ENCODE data around the gene IGSF3. TPM values are rescaled to one million over a fixed set of nuclear protein-coding genes. Genes with fewer than 3 reads are reported as not detected.
"Not testable (repeated sequence)": the region's sequence is repeated elsewhere in the genome, so short reads cannot be mapped to it uniquely, and the experiment has no call there.

Gene IGSF3
- total RNA-seq, 1 donor from 2014 or later = 84.4 TPM

DNA sequence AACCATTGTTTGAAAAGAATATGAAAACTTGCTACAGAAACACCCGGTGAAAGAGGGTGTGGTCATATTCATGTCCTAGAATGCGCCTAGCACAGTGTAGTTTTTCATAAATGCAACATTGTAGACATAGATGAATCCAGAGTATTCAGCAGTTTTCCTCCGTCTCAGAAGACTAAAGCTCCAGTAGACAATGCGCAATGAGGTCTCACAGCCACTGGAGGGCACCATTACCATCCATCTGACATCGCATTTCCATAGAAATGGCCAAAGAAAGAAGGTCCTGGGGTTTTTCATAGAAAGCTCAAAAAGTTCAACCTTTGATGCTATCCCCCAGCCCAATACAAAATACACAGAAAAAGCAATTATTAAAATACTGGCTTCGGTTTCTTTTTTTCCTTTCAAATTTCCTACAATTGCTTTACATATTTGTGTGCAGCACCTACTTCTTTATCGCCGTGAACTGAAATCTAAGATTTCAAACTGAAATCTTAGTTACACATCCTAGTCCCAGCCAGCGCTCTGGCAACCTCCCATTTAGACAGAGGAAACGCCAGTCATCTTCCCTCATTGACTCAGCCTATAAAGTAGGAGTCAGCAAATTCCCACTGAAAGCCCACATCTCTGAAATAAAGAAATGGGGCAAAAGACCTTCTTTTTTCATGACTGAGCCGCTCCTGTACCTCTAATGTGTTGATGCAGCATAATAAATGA lies 92.8 kb downstream of the IGSF3 start:
- DNase-seq (ENCODE audit: low read depth) = peak; percentile 56

DNA sequence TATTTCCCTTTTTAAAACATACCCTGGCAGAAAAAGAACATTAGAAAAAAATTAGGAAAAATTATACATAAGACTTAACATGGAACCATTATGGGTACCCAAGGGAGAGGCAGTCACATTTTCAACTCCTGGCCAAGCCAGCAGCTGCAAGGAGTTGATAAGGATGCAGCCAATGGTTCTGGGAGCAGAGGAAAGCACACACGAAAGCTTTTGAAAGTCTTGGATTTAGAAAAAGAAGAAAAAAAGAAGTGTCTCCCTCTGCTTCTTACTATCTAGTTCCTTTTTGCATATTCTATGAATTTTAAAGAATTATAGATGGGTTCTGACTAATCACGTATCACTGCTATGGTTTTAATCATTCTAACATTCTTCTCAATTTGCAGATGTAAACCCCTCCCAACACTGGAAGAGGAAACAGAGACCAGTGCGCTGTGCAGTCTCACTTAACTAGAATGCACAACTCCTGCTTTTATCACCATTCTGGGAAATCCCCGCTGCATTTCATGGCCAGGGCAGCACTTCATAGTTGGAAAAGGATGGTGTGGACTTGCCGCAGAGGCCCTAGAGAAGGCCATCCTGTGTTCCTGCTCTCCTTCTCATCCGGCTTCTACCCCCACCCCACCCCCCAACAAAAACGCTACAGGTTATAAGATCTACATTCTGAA lies 94.0 kb downstream of the IGSF3 start:
- DNase-seq (ENCODE audit: low read depth) = no peak

DNA sequence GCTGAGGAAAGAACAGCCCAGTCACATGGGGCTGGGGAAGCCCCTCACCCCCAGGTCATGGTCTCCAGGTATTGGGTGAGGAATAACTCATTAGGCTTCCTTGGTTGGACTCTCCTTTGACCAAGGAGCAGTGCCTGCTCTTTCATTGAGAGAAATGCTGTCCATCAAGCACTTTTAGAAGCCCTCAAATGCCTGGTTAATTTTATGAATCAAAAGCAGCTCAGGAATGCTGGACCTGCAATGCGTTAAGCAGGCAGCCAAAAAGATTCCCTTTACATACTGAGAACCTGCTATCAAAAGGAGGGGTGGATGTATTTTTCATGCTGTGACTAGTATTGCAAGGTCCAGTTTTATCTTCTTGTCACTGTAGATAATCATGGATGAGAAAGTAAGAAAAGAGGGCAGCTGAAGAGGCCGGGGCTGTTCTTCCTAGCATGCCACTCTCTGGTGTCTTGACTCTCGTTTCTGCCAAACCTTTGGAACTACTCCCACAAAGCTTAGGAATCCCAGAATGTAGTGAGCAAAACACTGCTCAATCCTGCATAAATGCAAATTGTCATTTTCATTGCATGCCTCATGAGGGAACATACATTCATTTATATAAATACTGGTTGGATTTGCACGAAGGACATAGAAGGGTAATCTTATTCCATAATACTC lies 94.6 kb downstream of the IGSF3 start:
- no peak for DNase-seq (ENCODE audit: low read depth)

DNA sequence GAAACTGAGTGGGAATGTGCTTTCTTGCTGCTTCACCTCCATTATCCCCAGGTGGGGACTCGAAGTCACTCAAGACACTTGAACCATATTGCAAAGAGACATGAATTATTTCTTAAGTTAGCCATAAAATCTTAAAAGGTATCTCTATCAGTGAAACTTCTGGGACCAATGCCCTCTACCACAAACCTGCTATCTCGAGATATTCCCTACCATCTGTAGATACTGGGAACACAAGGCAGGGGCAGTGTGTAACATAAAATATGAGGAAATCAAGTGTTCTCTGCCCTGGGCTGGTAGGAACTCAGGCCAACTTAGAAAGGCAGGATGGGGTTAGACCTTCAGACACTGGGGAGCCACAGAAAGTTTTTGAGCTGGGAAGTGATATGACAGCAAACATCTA lies 95.4 kb downstream of the IGSF3 start:
- DNase-seq (ENCODE audit: low read depth) = no peak

DNA sequence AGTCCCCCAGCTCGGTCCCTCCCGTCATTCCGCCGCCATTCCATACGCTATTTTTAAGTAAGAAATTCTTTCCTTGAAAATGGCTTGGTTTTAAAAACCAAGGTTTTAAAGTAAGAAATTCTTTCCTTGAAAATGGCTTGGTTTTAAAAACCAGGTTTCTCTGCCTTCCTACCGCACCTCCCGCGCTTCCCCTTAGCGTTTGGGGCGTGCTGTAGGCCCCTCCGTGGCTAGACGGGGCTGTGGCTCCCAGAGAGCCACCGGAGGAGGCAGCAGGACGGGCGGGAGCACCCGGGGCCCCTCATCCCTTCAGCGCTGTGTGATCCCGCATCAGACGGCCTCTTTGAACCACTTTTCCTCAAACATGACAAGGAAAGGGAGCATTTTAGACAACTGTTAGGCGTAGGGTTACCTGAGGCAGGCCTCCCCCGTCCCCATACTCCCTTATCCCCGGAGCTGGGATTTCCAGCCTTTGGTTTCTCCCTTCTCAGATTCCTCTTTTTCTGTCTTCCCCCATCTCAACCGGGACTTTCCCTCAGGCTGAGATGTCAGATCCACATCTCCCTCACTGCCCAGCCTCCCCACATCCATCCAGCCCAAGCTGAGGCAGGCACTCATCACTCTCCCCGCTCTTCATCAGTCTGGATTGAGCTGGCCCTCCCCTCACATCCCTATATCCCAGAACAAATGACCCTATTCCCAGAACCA lies 96.2 kb downstream of the IGSF3 start:
- DNase-seq (ENCODE audit: low read depth) = no peak

DNA sequence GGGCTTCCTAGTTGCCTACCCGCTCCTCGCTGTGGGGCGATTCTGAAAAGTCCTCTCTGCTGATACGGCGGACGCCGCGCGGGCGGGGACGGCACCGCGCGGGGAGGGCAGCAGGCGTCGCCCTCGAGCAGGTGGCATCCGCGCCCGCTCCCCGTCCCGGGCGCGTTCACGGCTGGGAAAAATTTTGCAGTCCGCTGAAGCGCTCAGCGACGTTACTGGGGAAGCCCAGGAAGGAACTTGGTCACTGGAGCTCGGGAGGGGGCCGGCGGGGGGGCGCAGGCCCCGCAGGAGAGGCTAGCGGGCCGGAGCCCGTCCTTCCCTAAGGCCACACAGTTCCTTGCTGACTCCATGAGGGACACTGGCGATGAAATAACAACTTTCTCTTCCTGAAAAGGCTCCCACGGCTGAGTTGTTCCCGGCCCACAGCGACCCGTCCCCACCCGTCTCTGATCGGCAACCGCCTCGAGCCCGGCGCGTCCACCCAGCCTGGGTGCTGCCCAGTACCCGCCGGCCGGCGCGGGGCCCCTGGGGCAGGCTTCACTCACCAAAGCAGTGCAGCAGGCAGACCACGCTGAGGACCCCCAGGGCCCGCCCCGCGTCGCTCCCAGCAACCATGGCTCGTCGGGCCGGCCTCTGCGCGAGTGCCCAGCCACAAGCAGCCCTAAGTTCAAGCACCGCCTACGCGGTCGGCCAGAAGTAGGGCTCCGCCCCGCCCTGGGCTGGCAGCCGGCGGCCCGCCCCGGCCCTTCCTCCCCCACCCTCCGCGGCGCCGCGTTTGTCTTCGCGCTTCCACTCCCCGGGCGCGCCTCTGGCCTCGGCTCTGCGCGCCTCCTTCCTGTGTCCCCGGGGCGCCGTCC lies 96.9 kb downstream of the IGSF3 start, which contains the start of gene CD58:
TSS of gene CD58 (minus strand) at position 669 of the 857 bp plus-strand sequence. CDS start at position 615, 54 bp downstream.
- peak; percentile 67 for DNase-seq (ENCODE audit: low read depth)

DNA sequence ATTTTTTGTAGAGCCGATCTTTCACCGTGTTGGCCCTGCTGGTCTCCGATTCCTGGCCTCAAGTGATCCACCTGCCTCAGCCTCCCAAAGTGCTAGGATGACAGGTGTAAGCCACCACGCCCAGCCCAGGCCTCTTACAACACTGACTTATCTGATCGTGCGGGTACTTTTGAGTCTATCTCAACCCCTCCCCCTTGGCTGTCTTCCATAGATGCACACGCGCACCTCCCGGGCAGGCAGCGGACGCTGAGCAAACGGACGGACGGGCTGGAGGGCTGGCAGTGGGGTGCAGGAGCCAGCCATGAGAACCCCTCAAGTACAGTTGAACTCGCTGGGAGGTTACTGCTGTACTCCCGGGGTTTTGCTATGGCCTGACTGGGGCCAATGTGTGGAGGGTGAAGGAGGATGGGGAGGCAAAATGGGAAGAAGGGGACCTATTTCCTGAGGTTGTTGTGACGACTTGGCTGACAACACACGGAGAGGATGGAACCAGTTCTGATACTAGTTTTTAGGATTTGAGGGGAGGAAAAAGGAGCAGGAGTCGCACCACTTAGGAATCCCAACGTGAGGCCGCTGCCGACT lies 97.7 kb downstream of the IGSF3 start:
- DNase-seq (ENCODE audit: low read depth) = peak; percentile 25

DNA sequence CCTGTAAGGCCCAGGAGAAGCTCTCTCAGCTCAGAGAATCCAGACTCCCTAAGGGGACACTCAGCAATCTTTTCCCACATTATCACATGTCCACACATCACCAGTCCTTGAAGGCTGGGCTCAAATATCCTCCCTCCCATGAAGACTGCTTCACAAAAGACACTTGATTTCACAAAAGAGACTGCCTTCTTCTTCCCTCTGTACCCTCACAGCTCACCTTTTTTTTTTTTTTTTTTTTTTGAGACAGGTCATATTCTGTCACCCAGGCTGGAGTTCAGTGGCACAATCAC lies 98.2 kb downstream of the IGSF3 start:
- DNase-seq (ENCODE audit: low read depth) = no peak

DNA sequence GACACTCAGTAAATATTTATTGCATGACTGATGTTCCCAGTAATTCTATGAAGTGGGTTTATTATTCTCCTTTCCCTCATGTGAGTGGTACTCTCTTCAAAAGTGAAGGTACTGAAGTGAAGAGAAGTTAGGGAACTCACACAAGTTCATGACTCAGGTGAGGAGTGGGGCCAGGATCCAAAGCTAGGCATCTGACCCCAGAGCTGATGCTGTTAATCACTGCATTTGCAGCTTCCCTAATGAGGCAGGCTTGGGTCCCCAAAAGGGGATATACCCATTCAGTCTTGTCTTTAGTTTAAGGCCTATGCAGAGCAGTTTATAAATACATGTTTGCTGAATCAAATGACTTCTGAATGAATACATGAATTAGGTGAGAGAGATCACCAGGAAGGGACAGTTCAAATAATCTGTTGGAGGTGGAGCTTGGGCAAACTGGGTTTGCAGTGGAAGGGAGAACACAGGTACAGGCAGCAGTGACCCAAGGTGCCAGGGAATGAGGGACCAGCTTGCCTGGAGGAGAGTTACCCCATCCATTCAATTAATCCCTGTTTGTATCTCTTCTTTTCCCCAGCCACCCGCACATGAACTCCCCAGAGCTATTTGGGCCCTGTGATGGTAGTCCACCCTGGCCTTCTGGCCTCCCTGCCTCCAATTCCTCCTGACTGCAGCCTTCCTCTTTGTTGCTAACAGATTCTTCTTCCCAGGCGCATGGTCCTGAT lies 98.7 kb downstream of the IGSF3 start:
- no peak for DNase-seq (ENCODE audit: low read depth)

DNA sequence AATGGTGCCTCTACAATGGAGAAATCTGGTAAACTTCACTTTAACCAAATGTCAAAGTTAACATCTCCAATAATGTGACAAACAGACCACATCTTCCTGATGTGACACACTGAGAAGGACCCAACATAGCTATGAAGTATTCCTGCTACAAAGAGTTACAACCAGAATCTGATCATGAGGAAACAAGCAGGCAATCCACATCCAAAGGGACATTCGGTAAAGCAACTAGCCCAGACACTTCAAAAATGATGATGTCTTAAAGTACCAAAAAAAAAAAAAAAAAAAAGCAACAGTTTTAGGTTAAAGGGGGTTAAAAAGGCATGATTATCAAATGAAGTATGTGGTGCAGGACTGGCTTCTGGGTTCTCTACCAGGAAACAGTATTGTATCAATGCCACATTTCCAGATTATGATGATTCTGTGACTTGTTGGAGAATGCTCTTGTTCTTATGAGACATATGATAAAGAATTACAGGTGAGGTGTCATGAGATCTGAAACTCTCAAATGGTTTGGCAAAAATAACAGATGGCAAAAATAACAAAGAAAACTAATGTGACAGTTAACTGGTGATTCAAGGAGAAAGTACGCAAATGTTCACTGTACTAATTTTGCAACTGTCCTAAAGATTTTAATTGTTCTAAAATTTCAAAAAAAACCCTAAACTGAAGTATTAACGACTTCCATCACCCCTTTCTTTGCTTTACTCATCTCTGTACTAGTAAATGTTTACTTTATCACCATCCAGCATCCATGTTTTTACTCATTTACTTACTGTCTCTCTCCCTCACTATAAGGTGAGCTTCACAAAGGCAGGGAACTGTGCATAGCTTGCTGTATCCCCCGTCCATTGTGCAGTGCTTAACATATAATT lies 99.5 kb downstream of the IGSF3 start:
- DNase-seq (ENCODE audit: low read depth) = no peak

DNA sequence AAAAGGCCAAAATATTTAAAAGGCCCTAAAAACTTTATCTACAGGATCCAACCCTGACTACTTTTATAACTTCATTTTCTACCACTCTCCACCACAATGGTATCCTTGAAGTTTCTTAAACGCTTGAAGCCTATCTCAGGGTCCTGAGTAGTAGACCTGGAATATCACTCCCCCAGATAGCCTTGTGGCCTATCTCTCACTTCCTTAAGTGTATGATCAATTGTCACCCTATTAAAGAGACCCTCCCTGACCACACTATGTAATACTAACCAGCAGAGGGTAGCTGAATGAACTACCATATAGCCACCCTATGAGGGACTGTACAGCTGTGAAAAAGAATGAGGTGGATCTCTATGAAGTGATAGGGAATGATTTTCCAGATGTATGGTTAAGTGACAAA lies 102.3 kb downstream of the IGSF3 start:
- no peak for DNase-seq (ENCODE audit: low read depth)

DNA sequence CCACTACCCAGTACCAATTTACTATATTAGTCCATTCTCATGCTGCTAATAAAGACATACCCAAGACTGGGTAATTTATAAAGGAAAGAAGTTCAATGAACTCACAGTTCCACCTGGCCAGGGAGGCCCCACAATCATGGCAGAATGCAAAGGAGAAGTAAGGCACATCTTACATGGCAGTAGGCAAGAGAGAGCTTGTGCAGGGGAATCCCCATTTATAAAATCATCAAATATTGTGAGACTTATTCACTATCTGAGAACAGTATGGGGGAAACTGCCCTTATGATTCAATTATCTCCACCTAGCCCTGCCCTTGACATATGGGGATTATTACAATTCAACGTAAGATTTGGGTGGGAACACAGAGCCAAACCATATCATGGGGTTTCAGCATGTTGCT lies 103.1 kb downstream of the IGSF3 start:
- no peak for DNase-seq (ENCODE audit: low read depth)

DNA sequence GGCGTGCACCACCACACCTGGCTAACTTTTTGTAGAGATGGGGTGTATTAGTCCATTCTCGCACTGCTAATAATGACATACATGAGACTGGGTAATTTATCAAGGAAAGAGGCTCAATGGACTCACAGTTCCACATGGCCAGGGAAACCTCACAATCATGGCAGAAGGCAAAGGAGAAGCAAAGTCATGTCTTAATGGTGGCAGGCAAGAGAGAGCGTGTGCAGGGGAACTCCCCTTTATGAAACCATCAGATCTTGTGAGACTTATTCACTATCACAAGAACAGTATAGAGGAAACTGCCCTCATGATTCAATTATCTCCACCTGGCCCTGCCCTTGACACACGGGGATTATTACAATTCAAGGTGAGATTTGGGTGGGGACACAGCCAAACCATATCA lies 105.1 kb downstream of the IGSF3 start:
- DNase-seq (ENCODE audit: low read depth) = not testable (repeated sequence)

DNA sequence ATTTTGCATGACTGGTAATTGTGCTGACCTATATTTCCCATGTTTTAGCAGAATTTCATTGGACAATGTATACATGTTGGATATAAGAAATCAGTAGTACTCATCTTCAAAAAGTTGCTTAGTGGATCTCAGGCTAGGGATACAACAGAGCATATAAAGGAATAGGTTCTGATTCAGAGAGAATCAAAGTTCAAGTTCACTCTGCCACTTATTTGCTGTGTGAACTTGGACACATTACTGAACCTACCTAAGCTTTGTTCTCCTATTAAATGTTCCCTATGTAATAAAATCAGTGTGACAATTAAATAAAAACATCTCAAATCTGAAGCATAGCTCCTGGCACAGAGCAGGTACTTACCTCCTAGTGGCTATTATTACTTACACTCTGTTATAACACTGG lies 106.0 kb downstream of the IGSF3 start:
- no peak for DNase-seq (ENCODE audit: low read depth)

DNA sequence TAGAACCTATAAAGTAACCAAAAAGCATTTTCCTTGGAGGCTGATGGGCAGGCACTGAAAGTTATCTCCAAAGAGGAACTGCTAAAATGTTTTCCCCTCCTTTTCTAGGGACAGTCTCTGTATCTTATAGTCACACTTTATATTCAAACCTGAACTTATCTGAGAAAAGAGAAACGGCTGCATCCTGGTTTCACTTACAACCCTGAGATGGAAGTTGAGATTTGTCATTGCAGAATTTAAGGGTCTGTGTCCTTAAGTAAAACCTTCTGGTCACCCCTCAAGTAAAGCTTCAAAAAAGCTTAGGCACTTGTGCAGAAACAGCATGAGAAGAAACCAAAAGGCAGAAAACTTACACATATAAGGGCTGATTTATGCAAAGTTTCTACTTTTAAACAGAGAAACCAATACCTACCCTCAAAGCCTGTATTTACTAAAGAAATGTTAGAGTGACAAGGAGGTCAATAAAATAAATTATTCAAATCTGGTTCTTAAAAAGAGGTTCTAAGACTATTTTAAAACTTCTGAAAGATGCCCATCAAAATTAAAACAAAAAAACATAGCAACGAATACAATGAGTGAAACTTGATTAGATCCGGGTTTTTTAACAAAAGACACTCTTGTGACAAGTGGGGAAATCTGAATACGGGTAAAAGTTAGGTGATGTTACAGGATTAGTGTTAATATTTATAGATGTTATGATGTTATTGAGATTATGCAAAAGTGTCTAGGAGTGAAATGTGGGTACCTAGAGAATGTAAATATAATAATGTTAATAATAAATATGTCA lies 106.6 kb downstream of the IGSF3 start:
- no peak for DNase-seq (ENCODE audit: low read depth)

DNA sequence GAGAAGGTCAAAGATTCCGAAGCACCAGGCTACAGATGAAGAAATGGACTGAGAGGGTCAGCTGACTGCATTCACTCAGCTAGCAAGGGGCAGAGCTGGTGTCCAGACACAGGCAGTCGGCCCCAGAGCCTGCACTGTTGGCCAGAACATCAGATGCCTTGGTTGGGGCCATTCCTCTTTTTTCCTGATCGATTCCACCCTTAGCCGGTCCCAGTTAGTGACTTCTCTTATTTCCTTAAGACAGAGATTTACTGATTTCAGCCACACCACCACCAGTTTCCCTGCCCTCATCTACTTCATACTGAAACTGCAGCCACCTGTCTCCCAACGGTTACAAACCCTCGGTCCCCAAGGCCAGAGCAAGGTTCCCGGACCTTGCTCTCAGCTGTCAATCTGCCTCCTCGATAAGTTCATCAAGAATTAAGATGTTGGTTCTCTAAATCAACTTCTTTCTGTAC lies 108.2 kb downstream of the IGSF3 start:
- DNase-seq (ENCODE audit: low read depth) = no peak

DNA sequence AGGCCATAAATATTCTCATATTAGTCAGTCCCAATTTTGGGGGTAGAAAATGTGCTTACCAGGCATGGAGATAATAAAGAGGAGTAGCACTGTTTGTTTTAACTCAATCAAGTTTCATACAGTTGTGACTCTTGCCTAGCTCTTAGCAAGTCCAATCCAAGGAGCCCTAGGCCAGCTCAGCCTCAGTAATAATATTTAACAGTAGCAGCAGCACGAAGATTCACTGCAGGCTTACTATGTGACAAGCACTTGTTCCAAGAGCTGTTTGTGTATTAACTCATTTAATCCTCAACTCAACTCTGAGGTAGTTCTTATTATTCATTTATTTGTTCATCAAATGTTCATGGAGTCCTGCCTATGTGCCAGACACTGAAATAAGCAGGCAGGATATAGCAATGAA lies 109.0 kb downstream of the IGSF3 start:
- no peak for DNase-seq (ENCODE audit: low read depth)

DNA sequence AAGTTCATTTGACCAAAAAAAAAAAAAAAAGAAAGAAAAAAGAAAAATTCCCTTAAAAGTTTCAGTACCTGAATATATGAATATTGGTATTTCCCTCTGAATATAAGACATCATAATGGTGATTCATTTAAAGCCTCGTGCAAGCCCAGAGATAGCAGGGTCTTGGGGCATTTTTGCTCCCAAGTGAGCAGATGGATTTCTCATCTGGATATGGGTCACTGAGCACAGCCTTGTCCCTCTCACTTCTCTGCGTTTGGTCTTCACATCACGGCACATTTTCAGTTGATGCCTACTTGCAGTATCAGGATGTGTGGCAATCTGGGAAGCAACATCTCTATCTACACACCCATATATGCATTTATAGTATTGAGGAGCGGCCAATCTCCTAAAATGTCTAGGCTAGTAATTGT lies 109.4 kb downstream of the IGSF3 start:
- DNase-seq (ENCODE audit: low read depth) = no peak
